Kidney epithelial cell (primary cell): ENCODE results near the gene FTO. TPM values are rescaled to one million over a fixed set of nuclear protein-coding genes. Genes with fewer than 3 reads are reported as not detected.
"Not testable (repeated sequence)": the region's sequence is repeated elsewhere in the genome, so short reads cannot be mapped to it uniquely, and the experiment has no call there.

Source experiments
- DNase-seq: peaks from one replicate; pipeline ENCODE4 v3.0.0-alpha.2; 2010; ENCODE audit warnings: low read depth
- H3K27me3 ChIP-seq: 2 replicates; pipeline ENCODE4 v1.6.0; 2011; ENCODE audit warnings: low read length; ENCODE audit not compliant: control insufficient read depth, insufficient read depth
- H3K36me3 ChIP-seq: 2 replicates; pipeline ENCODE4 v1.5.1; 2011; ENCODE audit warnings: low read length; ENCODE audit not compliant: control insufficient read depth, insufficient read depth
- H3K4me3 ChIP-seq: 2 replicates; pipeline ENCODE4 v1.5.1; 2011; ENCODE audit warnings: low read depth, mild to moderate bottlenecking, control low read depth, low read length
- CTCF ChIP-seq: IDR thresholded peaks from 2 replicates; pipeline ENCODE4 v1.5.1; 2011; ENCODE audit warnings: mild to moderate bottlenecking, moderate library complexity, low read length, control low read depth, inconsistent platforms; ENCODE audit not compliant: insufficient read depth, poor library complexity, severe bottlenecking
- total RNA-seq: library from RNA; depleted of rRNA; stranded (reverse); fragments of >200 nt; gene quantifications from 2 replicates; pipeline ENCODE4 v1.2.3, GENCODE V29; 2015

The FTO gene
- total RNA-seq, 1 donor from 2014 or later = 66.9 TPM

GRCh38 chr16:53881371-53881770, 177.4 kb downstream of the FTO start:
- Histone ChIP-seq H3K4me3 (no peak overlapping the region), H3K27me3 (no peaks in the 10 kb centered on the region), H3K36me3 (no peaks in the 10 kb centered on the region)
- DNase-seq = no peak
- TF ChIP-seq CTCF = no peak

- Histone ChIP-seq H3K27me3 (no peaks in the 10 kb centered on the region), H3K4me3 (no peak overlapping the region), H3K36me3 (no peaks in the 10 kb centered on the region)
- no peak for DNase-seq
- no peak for TF ChIP-seq CTCF
Observed at GRCh38 chr16:53882310-53882709, 178.4 kb downstream of the FTO start.

- Histone ChIP-seq H3K4me3 (no peak overlapping the region), H3K27me3 (no peaks in the 10 kb centered on the region), H3K36me3 (no peaks in the 10 kb centered on the region)
- TF ChIP-seq CTCF = no peak
- DNase-seq = no peak
Observed at GRCh38 chr16:53884748-53885147, 180.8 kb downstream of the FTO start.

GRCh38 chr16:53886482-53887378, 182.8 kb downstream of the FTO start:
- H3K27me3 ChIP-seq = no peaks in the 10 kb centered on the region
- TF ChIP-seq CTCF = no peak
- no peaks in the 10 kb centered on the region for H3K36me3 ChIP-seq
- no peak overlapping the region for H3K4me3 ChIP-seq
- no peak for DNase-seq

GRCh38 chr16:53888222-53888621, 184.3 kb downstream of the FTO start:
- H3K36me3 ChIP-seq = no peaks in the 10 kb centered on the region
- no peak overlapping the region for H3K4me3 ChIP-seq
- no peaks in the 10 kb centered on the region for H3K27me3 ChIP-seq
- no peak for TF ChIP-seq CTCF
- DNase-seq = no peak

GRCh38 chr16:53890877-53891276, 186.9 kb downstream of the FTO start:
- H3K36me3 ChIP-seq, DNase-seq, H3K27me3 ChIP-seq, H3K4me3 ChIP-seq: not testable (repeated sequence)
